K562 (cell line): ENCODE results near the gene WWC2. TPM values are rescaled to one million over a fixed set of nuclear protein-coding genes. Genes with fewer than 3 reads are reported as not detected.

Experiments used
- ATAC-seq: fragments of 200-7000 bp; cut with Tn5 transposase; 3 replicates; pipeline ENCODE4 v1.9.1; 2020; ENCODE audit warnings: moderate library complexity
- BruUV-seq: library from RNA; stranded (reverse); fragments of 400-500 nt; replicated peaks from 2 replicates; lab custom pipeline; 2021; lab: Mats Ljungman, UMichigan
- CTCF ChIA-PET: fragments of 300-600 bp; formaldehyde crosslinking; extraction: SDS; loops from one replicate; lab custom pipeline; 2021; ENCODE audit warnings: low intra/inter-chr PET ratio; lab: Yijun Ruan, JAX
- POLR2A ChIA-PET: fragments of 300-600, 350-650 bp; sonication (Branson Sonifier 250); formaldehyde crosslinking; extraction: SDS; loops from one replicate; lab custom pipeline; 2021; ENCODE audit warnings: antibody characterized with exemption, inconsistent platforms; lab: Yijun Ruan, JAX
- DNase-seq, 4 experiments: peaks; one replicate each; pipeline versions ENCODE4 v3.0.0 to v3.0.0-alpha.2; 2011 to 2018; ENCODE audit warnings: low spot score in 3 of 4, mixed read lengths in 3 of 4; ENCODE audit errors: extremely low read depth in 1 of 4
- FAIRE-seq: peaks from 2 replicates; lab custom pipeline; 2011; peaks lifted over from hg19 to GRCh38; lab: Jason Lieb, UNC
- H2AFZ ChIP-seq: 2 replicates; pipeline ENCODE4 v1.6.0; 2011; ENCODE audit warnings: low read depth, low read length, control low read depth, inconsistent platforms
- H3K27ac ChIP-seq: fragments of 200-600 bp; 3 replicates; pipeline ENCODE4 v1.8.0; 2011; ENCODE audit warnings: low read depth, mild to moderate bottlenecking, control low read depth, inconsistent platforms, low read length, moderate library complexity, mixed read lengths; ENCODE audit errors: extremely low read depth
- H3K27me3 ChIP-seq, 2 experiments: fragments of 300-600 bp in 1 of 2; 2 replicates in 1 of 2; 3 replicates in 1 of 2; pipeline versions ENCODE4 v1.6.0 to v1.8.0; 2011; ENCODE audit warnings: inconsistent platforms in 2 of 2, low read length in 2 of 2, mild to moderate bottlenecking in 1 of 2, mixed read lengths in 1 of 2, moderate library complexity in 1 of 2; ENCODE audit not compliant: control insufficient read depth in 2 of 2, insufficient read depth in 2 of 2
- H3K36me3 ChIP-seq: fragments of 300-600 bp; 3 replicates; pipeline ENCODE4 v1.8.0; 2011; ENCODE audit warnings: mild to moderate bottlenecking, low read length, inconsistent platforms; ENCODE audit not compliant: control insufficient read depth, insufficient read depth
- H3K4me1 ChIP-seq, 2 experiments: fragments of 200-600 bp in 1 of 2; replicated peaks in 1 of 2; 2 replicates in 1 of 2; 3 replicates in 1 of 2; pipeline versions ENCODE4 v1.5.1 to v1.8.0; 2011; ENCODE audit warnings: inconsistent platforms in 2 of 2, low read length in 2 of 2, mild to moderate bottlenecking in 1 of 2, mixed read lengths in 1 of 2, moderate library complexity in 1 of 2; ENCODE audit not compliant: control insufficient read depth in 2 of 2, insufficient read depth in 2 of 2
- H3K4me2 ChIP-seq: 2 replicates; pipeline ENCODE4 v1.6.1; 2011; ENCODE audit warnings: low read length, control low read depth, inconsistent platforms, mixed read lengths; ENCODE audit not compliant: insufficient read depth
- H3K4me3 ChIP-seq: fragments of 200-600 bp; sonication (generic), shearing (Covaris generic); 2 replicates; pipeline ENCODE4 v1.5.1; 2016; ENCODE audit warnings: control low read depth, inconsistent platforms
- H3K79me2 ChIP-seq: fragments of 200-600 bp; 3 replicates; pipeline ENCODE4 v1.8.0; 2011; ENCODE audit warnings: low read length, inconsistent platforms; ENCODE audit not compliant: control insufficient read depth, insufficient read depth
- H3K9ac ChIP-seq, 2 experiments: 2 replicates each; pipeline versions ENCODE4 v1.6.0 to v1.6.1; 2011; ENCODE audit warnings: low read depth in 2 of 2, low read length in 2 of 2, control low read depth in 1 of 2, inconsistent platforms in 1 of 2, mild to moderate bottlenecking in 1 of 2, mixed read lengths in 1 of 2; ENCODE audit not compliant: insufficient read depth in 1 of 2
- H3K9me1 ChIP-seq: one replicate; pipeline ENCODE4 v1.6.0; 2011; ENCODE audit warnings: inconsistent platforms, mild to moderate bottlenecking, low read length, moderate library complexity; ENCODE audit not compliant: control insufficient read depth, insufficient read depth
- H3K9me3 ChIP-seq: replicated peaks from 2 replicates; pipeline ENCODE4 v1.5.1; 2011; ENCODE audit warnings: low read depth, low read length, inconsistent platforms; ENCODE audit not compliant: control insufficient read depth, insufficient read depth
- H4K20me1 ChIP-seq: replicated peaks from 2 replicates; pipeline ENCODE4 v1.6.1; 2011; ENCODE audit warnings: low read length, inconsistent platforms, mixed read lengths; ENCODE audit not compliant: control insufficient read depth, insufficient read depth
- POLR2AphosphoS5 ChIP-seq: IDR thresholded peaks from 2 replicates; pipeline ENCODE4 v1.6.1; 2011; ENCODE audit warnings: mild to moderate bottlenecking, low read depth, low read length, moderate library complexity; ENCODE audit not compliant: control insufficient read depth, insufficient read depth
- TAF1 ChIP-seq: IDR thresholded peaks from 2 replicates; pipeline ENCODE4 v1.6.1; 2011; ENCODE audit warnings: mild to moderate bottlenecking, low read length, moderate library complexity; ENCODE audit not compliant: insufficient read depth, control insufficient read depth, severe bottlenecking; ENCODE audit errors: extremely low read depth
- ZNF668 ChIP-seq: fragments of 250-450 bp; sonication (Bioruptor Pico); IDR thresholded peaks from 2 replicates; pipeline ENCODE4 v1.8.0; 2022; ENCODE audit warnings: mild to moderate bottlenecking, inconsistent platforms
- WGBS: fragments of 100-300 bp; shearing (Covaris generic); methylation state at CpG from one replicate; pipeline ENCODE4 v1.1.6; 2016; ENCODE audit warnings: low coverage, mixed read lengths; ENCODE audit not compliant: insufficient coverage; ENCODE audit errors: missing lambda C conversion rate; 5-methylcytosine and 5-hydroxymethylcytosine counted together
- in situ Hi-C: fragments of 300-500 bp; cut with MboI; formaldehyde crosslinking; loops from 4 replicates; pipeline ENCODE4 v1.15.0; 2018; ENCODE audit warnings: inconsistent platforms, mixed read lengths
- intact Hi-C: fragments of 100-400 bp; cut with micrococcal nuclease; formaldehyde crosslinking; loops from 2 replicates; pipeline ENCODE4 v1.14.2; 2022
- polyA plus RNA-seq, 8 experiments: library from polyadenylated mRNA; depleted of rRNA in 4 of 8; stranded (reverse) in 5 of 8; unstranded in 3 of 8; fragments of >200 nt; fragmentation: Nextera tagmentation in 2 of 8; fragmentation: Illumina TruSeq in 1 of 8; extraction: Ambion mirVana in 2 of 8; extraction: Trizol in 1 of 8; gene quantifications; 2 replicates each; pipeline versions ENCODE4 v1.2.1 to v1.2.3, GENCODE V29; 2011 to 2014; ENCODE audit warnings: inconsistent platforms in 1 of 8, missing spikeins in 1 of 8
- total RNA-seq, 7 experiments: library from RNA; depleted of rRNA in 6 of 7; stranded (reverse); fragments of >200 nt in 6 of 7; fragmentation: Illumina TruSeq in 2 of 7; extraction: Trizol in 2 of 7; gene quantifications; 2 replicates each; pipeline versions ENCODE4 v1.2.1 to v1.2.3, GENCODE V29; 2011 to 2021; ENCODE audit warnings: low replicate concordance in 1 of 7
- TF ChIP-seq, protein P1 (sequence below): IDR thresholded peaks from 2 replicates; pipeline ENCODE4 v1.6.1; 2011; ENCODE audit warnings: borderline replicate concordance, low read depth, mild to moderate bottlenecking, moderate library complexity, low read length; ENCODE audit not compliant: insufficient read depth, poor library complexity, severe bottlenecking
- TF ChIP-seq, protein P2 (sequence below): sonication (generic); formaldehyde crosslinking; IDR thresholded peaks from 2 replicates; pipeline ENCODE4 v1.8.0; 2022; ENCODE audit warnings: mild to moderate bottlenecking, missing genetic modification reagents, borderline replicate concordance

The WWC2 gene
- total and polyA plus RNA-seq, 9 of the 15 experiments (the other 6 are each of a cell fraction or from before 2014, with no cell fraction given), result 3.7 to 39.4 (median 19.6) TPM

DNA sequence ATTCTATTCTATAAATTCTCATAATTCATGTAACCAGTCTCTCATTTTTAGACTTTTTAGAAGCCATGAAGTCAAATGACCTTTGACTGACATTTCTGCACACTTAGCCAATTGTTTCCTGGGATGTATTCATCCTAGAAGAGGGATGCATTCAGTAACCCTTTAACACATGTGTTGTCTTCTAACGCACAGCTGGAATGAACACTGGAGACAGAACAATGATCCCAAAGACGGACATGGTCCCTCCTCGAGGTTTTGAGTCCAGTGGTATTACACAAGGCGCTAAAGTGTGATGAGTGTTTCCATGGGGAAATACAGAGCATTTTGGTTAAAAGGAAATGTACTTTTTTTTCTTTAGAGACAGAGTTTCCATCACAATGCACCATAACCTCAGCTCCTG lies 263.0 kb downstream of the WWC2 start:
- H3K9me3 ChIP-seq, result no peaks in the 10 kb centered on the region; the same call in 1 of the 2 replicates
- H3K4me2 ChIP-seq, result no peak overlapping the region
- CTCF ChIA-PET, result no interaction called here
- DNase-seq (no peak), FAIRE-seq (no peak), ATAC-seq (no peak)
- in situ Hi-C loops (no loop called here), intact Hi-C loops (loop anchor here (5.0 kb wide), 1 partner anchor 35 kb away; no protein-coding TSS in a partner anchor)
- no peak overlapping the region for H3K9ac ChIP-seq
- no peak overlapping the region for H3K27ac ChIP-seq
- no TSS peak for BruUV-seq
- POLR2A ChIA-PET, result no interaction called here
- H3K4me1 ChIP-seq, result peaks cover 8 to 12% of the 10 kb centered on the region in 2 experiments; a peak in 3 of 5 replicates
- no peaks in the 10 kb centered on the region for H3K27me3 ChIP-seq
- no peaks in the 10 kb centered on the region for H3K36me3 ChIP-seq
- H2AFZ ChIP-seq, result no peak overlapping the region
- no peaks in the 10 kb centered on the region for H3K79me2 ChIP-seq
- WGBS, result 82% methylated on average over 4 of the region's 4 CpGs
- H3K4me3 ChIP-seq, result no peak overlapping the region
- no peaks in the 10 kb centered on the region for H4K20me1 ChIP-seq
- no peaks in the 10 kb centered on the region for H3K9me1 ChIP-seq
- TF ChIP-seq TAF1, result no peak
- TF ChIP-seq POLR2AphosphoS5, result no peak
- TF ChIP-seq ZNF668 (CRISPR knock-in tag), result no peak
- TF ChIP-seq, protein P1, sequence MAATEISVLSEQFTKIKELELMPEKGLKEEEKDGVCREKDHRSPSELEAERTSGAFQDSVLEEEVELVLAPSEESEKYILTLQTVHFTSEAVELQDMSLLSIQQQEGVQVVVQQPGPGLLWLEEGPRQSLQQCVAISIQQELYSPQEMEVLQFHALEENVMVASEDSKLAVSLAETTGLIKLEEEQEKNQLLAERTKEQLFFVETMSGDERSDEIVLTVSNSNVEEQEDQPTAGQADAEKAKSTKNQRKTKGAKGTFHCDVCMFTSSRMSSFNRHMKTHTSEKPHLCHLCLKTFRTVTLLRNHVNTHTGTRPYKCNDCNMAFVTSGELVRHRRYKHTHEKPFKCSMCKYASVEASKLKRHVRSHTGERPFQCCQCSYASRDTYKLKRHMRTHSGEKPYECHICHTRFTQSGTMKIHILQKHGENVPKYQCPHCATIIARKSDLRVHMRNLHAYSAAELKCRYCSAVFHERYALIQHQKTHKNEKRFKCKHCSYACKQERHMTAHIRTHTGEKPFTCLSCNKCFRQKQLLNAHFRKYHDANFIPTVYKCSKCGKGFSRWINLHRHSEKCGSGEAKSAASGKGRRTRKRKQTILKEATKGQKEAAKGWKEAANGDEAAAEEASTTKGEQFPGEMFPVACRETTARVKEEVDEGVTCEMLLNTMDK, result no peak
- TF ChIP-seq, protein P2, sequence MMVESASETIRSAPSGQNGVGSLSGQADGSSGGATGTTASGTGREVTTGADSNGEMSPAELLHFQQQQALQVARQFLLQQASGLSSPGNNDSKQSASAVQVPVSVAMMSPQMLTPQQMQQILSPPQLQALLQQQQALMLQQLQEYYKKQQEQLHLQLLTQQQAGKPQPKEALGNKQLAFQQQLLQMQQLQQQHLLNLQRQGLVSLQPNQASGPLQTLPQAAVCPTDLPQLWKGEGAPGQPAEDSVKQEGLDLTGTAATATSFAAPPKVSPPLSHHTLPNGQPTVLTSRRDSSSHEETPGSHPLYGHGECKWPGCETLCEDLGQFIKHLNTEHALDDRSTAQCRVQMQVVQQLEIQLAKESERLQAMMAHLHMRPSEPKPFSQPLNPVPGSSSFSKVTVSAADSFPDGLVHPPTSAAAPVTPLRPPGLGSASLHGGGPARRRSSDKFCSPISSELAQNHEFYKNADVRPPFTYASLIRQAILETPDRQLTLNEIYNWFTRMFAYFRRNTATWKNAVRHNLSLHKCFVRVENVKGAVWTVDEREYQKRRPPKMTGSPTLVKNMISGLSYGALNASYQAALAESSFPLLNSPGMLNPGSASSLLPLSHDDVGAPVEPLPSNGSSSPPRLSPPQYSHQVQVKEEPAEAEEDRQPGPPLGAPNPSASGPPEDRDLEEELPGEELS (CRISPR knock-in tag), result no peak
